Osteoblast (primary cell): Measurements from ENCODE around the gene CLDN15. TPM values are rescaled to one million over a fixed set of nuclear protein-coding genes. Genes with fewer than 3 reads are reported as not detected.
A peak's percentile ranks its signal among the peaks of the same experiment; 100 is the strongest.

ENCODE experiments used
- DNase-seq: peaks from one replicate; pipeline ENCODE4 v3.0.0; 2011; ENCODE audit warnings: low spot score, mixed read lengths; ENCODE audit not compliant: insufficient read length; ENCODE audit errors: missing footprints
- H2AFZ ChIP-seq: 2 replicates; pipeline ENCODE4 v1.6.0; 2011; ENCODE audit warnings: mild to moderate bottlenecking, low read length
- H3K27ac ChIP-seq: 2 replicates; pipeline ENCODE4 v1.5.1; 2011; ENCODE audit warnings: mild to moderate bottlenecking, low read depth, low read length, moderate library complexity
- H3K27me3 ChIP-seq: 2 replicates; pipeline ENCODE4 v1.6.0; 2012; ENCODE audit warnings: mild to moderate bottlenecking, control low read depth, inconsistent platforms, low read length, moderate library complexity; ENCODE audit not compliant: insufficient read depth
- H3K36me3 ChIP-seq: 2 replicates; pipeline ENCODE4 v1.5.1; 2011; ENCODE audit warnings: mild to moderate bottlenecking, low read length, control low read depth, moderate library complexity; ENCODE audit not compliant: insufficient read depth
- H3K4me1 ChIP-seq: 2 replicates; pipeline ENCODE4 v1.5.1; 2011; ENCODE audit warnings: mild to moderate bottlenecking, low read length, control low read depth, moderate library complexity; ENCODE audit not compliant: insufficient read depth
- H3K4me2 ChIP-seq: 2 replicates; pipeline ENCODE4 v1.6.0; 2011; ENCODE audit warnings: mild to moderate bottlenecking, low read length; ENCODE audit not compliant: insufficient read depth
- H3K4me3 ChIP-seq: fragments of 200-600 bp; sonication (generic); 3 replicates; pipeline ENCODE4 v1.5.1; 2012; ENCODE audit warnings: mild to moderate bottlenecking, low read length, inconsistent platforms; ENCODE audit not compliant: insufficient read depth
- H3K79me2 ChIP-seq: 2 replicates; pipeline ENCODE4 v1.6.0; 2012; ENCODE audit warnings: mild to moderate bottlenecking, low read length, control low read depth, inconsistent platforms; ENCODE audit not compliant: insufficient read depth
- H3K9me3 ChIP-seq: 2 replicates; pipeline ENCODE4 v1.5.1; 2011; ENCODE audit warnings: low read depth, low read length, control low read depth
- H4K20me1 ChIP-seq: 2 replicates; pipeline ENCODE4 v1.6.0; 2012; ENCODE audit warnings: mild to moderate bottlenecking, low read length, control low read depth; ENCODE audit not compliant: insufficient read depth
- total RNA-seq: library from RNA; depleted of rRNA; stranded (reverse); fragments of >200 nt; gene quantifications from 2 replicates; pipeline ENCODE4 v1.2.3, GENCODE V29; 2012
- TF ChIP-seq, protein P1 (sequence below): IDR thresholded peaks from 2 replicates; pipeline ENCODE4 v1.5.1; 2011; ENCODE audit warnings: mild to moderate bottlenecking, low read depth, low read length, moderate library complexity; ENCODE audit errors: extremely low read depth

Gene CLDN15
- total RNA-seq, 1 donor: 3.3 TPM

DNA sequence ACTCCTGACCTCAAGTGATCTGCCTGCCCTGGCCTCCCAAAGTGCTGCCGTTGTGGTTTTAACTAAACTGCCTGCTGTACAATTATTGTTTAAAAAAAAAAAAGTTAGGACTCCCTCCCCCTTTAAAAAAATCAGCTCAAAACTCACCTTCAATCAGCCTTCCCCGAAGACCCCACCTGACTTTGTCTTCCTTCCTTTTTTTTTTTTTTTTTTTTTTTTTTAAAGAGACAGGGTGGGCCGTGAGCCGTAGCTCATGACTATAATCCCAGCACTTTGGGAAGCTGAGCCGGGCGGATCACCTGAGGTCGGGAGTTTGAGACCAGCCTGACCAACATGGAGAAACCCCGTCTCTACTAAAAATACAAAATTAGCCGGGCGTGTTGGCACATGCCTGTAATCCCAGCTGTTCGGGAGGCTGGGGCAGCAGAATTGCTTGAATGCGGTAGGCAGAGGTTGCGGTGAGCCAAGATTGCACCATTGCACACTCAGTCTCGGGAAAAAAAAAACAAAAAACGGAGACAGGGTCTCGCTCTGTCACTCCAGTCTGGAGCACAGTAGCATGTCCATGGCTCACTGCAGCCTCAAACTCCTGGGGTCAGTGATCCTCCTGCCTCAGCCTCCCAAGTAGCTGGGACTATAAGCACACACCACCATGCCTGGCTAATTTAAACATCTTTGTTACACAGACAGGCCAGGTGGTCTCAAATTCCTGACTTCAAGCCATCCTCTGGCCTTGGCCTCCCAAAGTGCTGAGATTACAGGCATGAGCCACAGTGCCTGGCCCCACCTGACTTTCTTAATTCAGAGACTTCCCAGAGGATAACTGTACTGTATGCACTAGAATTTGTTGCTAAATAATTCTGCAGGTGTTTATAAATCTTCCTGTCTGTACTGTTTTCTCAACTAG is 4.1 kb upstream of the CLDN15 start:
- DNase-seq: no peak

GRCh38 chr7:101241015-101241363 is 3.4 kb upstream of the CLDN15 start:
- no peak overlapping the region for H3K27ac ChIP-seq
- H3K27me3 ChIP-seq: no peaks in the 10 kb centered on the region
- TF ChIP-seq, protein P1, sequence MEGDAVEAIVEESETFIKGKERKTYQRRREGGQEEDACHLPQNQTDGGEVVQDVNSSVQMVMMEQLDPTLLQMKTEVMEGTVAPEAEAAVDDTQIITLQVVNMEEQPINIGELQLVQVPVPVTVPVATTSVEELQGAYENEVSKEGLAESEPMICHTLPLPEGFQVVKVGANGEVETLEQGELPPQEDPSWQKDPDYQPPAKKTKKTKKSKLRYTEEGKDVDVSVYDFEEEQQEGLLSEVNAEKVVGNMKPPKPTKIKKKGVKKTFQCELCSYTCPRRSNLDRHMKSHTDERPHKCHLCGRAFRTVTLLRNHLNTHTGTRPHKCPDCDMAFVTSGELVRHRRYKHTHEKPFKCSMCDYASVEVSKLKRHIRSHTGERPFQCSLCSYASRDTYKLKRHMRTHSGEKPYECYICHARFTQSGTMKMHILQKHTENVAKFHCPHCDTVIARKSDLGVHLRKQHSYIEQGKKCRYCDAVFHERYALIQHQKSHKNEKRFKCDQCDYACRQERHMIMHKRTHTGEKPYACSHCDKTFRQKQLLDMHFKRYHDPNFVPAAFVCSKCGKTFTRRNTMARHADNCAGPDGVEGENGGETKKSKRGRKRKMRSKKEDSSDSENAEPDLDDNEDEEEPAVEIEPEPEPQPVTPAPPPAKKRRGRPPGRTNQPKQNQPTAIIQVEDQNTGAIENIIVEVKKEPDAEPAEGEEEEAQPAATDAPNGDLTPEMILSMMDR: no peak
- H2AFZ ChIP-seq: no peak overlapping the region
- no peaks in the 10 kb centered on the region for H3K9me3 ChIP-seq
- DNase-seq: peak; percentile 47
- no peak overlapping the region for H3K4me2 ChIP-seq
- peaks cover 16% of the 10 kb centered on the region for H4K20me1 ChIP-seq
- H3K36me3 ChIP-seq: peaks cover 24% of the 10 kb centered on the region
- no peak overlapping the region for H3K4me3 ChIP-seq
- peaks cover 12% of the 10 kb centered on the region for H3K4me1 ChIP-seq
- H3K79me2 ChIP-seq: peaks cover 45% of the 10 kb centered on the region

More for the DNA sequence above, 4.1 kb upstream of the CLDN15 start:
- Histone ChIP-seq H3K79me2 (peaks cover 50% of the 10 kb centered on the region), H3K36me3 (peaks cover 22% of the 10 kb centered on the region), H2AFZ (no peak overlapping the region), H3K4me2 (no peak overlapping the region), H3K27me3 (no peaks in the 10 kb centered on the region), H4K20me1 (peaks cover 16% of the 10 kb centered on the region), H3K4me1 (peaks cover 12% of the 10 kb centered on the region), H3K27ac (no peak overlapping the region), H3K4me3 (no peak overlapping the region), H3K9me3 (no peaks in the 10 kb centered on the region)
- TF ChIP-seq, protein P1: no peak

DNA sequence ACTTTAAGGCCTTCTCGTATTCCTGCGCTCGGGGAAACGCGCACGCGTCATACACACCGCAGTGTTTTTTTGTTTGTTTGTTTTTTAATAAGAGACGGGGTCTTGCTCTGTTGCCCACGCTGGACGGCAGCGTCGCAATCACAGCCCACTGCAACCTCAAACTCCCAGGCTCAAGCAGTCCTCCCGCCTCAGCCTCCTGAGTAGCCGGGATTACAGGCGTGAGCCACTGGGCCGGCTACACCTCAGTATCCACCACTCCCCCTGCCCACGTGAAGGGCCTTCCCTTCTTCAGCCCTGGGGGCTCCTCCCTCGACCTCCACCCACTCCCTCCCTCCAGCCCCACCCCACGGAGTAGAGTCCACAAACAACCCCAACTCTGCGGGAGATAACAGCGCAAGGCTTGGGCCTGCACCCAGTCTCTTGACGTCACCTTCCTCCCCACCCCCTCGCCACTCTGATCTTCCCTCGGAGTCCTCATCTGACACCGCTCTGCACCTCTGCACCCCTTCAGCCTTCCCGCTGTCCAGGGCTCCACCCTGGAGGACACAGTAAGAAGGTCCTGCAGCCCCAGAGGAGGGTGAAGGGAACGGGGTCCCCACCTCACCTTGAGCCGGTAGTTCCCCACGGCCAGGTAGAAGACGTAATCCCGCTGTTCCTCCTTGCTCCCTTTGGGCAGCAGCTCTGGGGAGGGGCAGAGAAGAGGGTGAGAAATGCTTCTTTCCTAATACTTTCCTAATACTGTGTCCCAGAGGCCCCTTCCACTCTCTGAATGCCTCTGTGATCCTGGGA is 2.8 kb upstream of the CLDN15 start:
- no peaks in the 10 kb centered on the region for H3K9me3 ChIP-seq
- H2AFZ ChIP-seq: no peak overlapping the region
- H3K4me2 ChIP-seq: no peak overlapping the region
- peaks cover 16% of the 10 kb centered on the region for H4K20me1 ChIP-seq
- TF ChIP-seq, protein P1: no peak
- H3K27ac ChIP-seq: no peak overlapping the region
- H3K36me3 ChIP-seq: peaks cover 21% of the 10 kb centered on the region
- H3K4me1 ChIP-seq: peaks cover 11% of the 10 kb centered on the region
- H3K27me3 ChIP-seq: no peaks in the 10 kb centered on the region
- H3K79me2 ChIP-seq: peaks cover 39% of the 10 kb centered on the region
- peak; percentile 41 for DNase-seq
- H3K4me3 ChIP-seq: no peak overlapping the region

GRCh38 chr7:101239951-101240220 is 2.3 kb upstream of the CLDN15 start:
- Histone ChIP-seq H3K9me3 (no peaks in the 10 kb centered on the region), H3K27ac (no peak overlapping the region), H3K4me2 (no peak overlapping the region), H3K79me2 (peaks cover 34% of the 10 kb centered on the region), H3K27me3 (no peaks in the 10 kb centered on the region), H4K20me1 (peaks cover 16% of the 10 kb centered on the region), H3K36me3 (peaks cover 21% of the 10 kb centered on the region), H2AFZ (no peak overlapping the region), H3K4me3 (no peak overlapping the region), H3K4me1 (peaks cover 7% of the 10 kb centered on the region)
- TF ChIP-seq, protein P1: no peak
- DNase-seq: peak; percentile 61
